Lower lobe of right lung (tissue), 2 donors: Measurements from ENCODE around the gene DIDO1. TPM values are rescaled to one million over a fixed set of nuclear protein-coding genes. Genes with fewer than 3 reads are reported as not detected.
A peak's percentile ranks its signal among the peaks of the same experiment; 100 is the strongest.

Experiments
- ATAC-seq, 2 donors: fragments of 200-7000 bp; cut with Tn5 transposase; one replicate each; pipeline ENCODE4 v1.9.1; 2020 to 2022; ENCODE audit warnings: mild to moderate bottlenecking in 2 of 2, moderate library complexity in 2 of 2
- DNase-seq: peaks from one replicate; pipeline ENCODE4 v3.0.0-alpha.2; 2020
- H3K27ac ChIP-seq: fragments of 200-600 bp; one replicate; pipeline ENCODE4 v1.8.0; 2022
- H3K27me3 ChIP-seq: fragments of 200-600 bp; one replicate; pipeline ENCODE4 v1.8.0; 2022; ENCODE audit warnings: low read depth
- H3K36me3 ChIP-seq: fragments of 200-600 bp; one replicate; pipeline ENCODE4 v1.8.0; 2022; ENCODE audit warnings: mild to moderate bottlenecking
- H3K4me1 ChIP-seq: fragments of 200-600 bp; one replicate; pipeline ENCODE4 v1.8.0; 2022
- H3K4me3 ChIP-seq: fragments of 200-600 bp; one replicate; pipeline ENCODE4 v1.8.0; 2022; ENCODE audit warnings: mild to moderate bottlenecking
- H3K9me3 ChIP-seq: fragments of 200-600 bp; one replicate; pipeline ENCODE4 v1.8.0; 2022
- intact Hi-C: fragments of 100-400 bp; cut with DNase I; formaldehyde crosslinking; loops from one replicate; pipeline ENCODE4 v1.11.0; 2022
- total RNA-seq: library from RNA; stranded (reverse); fragmentation: NEBNext Ultra II Directional; extraction: Animal tissue kit (Norgen Biotek cat#: 25700); gene quantifications from one replicate; pipeline ENCODE4 v1.2.1, GENCODE V29; 2021
- TF ChIP-seq, protein P1 (sequence below): fragments of 200-600 bp; IDR thresholded peaks from one replicate; pipeline ENCODE4 v1.8.0; 2022; ENCODE audit warnings: antibody characterized with exemption, mild to moderate bottlenecking
- donor health status: DM: no; HTN: yes; CAD: no; lungs with severe emphysema.

DIDO1 gene
- total RNA-seq, 1 donor from 2014 or later = 54.6 TPM

DNA sequence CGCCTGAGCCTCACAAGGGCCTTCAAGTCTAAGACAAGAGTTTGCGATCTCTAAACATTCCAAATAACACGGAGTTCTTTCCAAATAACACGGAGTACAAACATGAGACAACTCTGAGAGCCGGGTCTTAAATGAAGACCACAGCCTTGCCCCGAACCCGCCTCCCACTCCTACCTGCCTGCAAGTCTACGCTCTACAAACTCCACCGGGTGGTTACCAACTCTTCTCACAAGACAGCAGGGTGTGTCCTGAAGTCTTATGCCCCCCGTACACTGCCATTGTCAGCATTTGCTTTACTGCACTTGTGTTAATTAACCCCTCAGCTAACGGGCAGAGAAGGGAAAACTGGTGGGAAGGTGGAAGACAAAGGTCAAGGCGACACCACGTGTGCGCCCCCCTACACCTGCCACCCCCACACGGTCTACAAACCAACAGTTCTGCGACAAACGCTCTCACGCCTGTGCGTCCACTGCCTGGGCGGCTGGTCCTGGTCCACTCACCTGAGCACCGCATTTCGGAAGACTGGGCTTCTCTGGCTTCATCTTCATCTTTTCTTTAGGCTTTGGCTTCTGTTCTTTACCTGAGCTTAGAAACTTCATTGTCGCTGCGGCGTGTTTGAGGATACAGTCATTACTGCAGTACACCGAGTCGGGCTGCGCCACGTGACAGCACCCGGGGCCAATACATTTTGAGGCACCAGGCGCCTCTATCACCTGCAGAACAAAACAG is 19.5 kb downstream of the DIDO1 start:
- DNase-seq (peak; percentile 26), ATAC-seq (no peak)
- H3K27ac ChIP-seq = no peak overlapping the region
- no peaks in the 10 kb centered on the region for H3K4me1 ChIP-seq
- peaks cover 100% of the 10 kb centered on the region for H3K36me3 ChIP-seq
- no peaks in the 10 kb centered on the region for H3K9me3 ChIP-seq
- no peaks in the 10 kb centered on the region for H3K27me3 ChIP-seq
- TF ChIP-seq, protein P1, sequence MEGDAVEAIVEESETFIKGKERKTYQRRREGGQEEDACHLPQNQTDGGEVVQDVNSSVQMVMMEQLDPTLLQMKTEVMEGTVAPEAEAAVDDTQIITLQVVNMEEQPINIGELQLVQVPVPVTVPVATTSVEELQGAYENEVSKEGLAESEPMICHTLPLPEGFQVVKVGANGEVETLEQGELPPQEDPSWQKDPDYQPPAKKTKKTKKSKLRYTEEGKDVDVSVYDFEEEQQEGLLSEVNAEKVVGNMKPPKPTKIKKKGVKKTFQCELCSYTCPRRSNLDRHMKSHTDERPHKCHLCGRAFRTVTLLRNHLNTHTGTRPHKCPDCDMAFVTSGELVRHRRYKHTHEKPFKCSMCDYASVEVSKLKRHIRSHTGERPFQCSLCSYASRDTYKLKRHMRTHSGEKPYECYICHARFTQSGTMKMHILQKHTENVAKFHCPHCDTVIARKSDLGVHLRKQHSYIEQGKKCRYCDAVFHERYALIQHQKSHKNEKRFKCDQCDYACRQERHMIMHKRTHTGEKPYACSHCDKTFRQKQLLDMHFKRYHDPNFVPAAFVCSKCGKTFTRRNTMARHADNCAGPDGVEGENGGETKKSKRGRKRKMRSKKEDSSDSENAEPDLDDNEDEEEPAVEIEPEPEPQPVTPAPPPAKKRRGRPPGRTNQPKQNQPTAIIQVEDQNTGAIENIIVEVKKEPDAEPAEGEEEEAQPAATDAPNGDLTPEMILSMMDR = no peak
- no peak overlapping the region for H3K4me3 ChIP-seq
- intact Hi-C loops = no loop called here

DNA sequence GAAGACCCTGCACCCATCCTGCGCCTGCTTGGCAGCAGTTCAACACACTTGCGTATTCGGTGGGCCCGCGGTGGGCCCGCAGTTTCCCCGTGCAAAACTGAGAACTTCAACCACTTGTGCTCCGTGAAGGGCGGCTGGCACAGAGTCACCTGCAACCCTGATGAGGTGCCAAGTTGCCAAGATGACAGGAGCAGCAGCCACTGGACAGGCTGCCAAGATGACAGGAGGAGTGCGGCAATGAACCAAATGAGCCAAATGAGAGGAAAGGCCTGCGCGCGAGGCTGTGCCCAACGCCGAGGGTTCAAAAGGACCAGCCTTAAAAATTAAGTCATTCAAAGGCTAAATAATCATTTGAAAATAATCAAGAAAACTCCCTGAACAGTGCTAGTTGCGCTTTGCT is 20.1 kb downstream of the DIDO1 start:
- Histone ChIP-seq H3K27ac (no peak overlapping the region), H3K4me3 (no peak overlapping the region), H3K27me3 (no peaks in the 10 kb centered on the region), H3K36me3 (peaks cover 100% of the 10 kb centered on the region), H3K4me1 (no peaks in the 10 kb centered on the region), H3K9me3 (no peaks in the 10 kb centered on the region)
- intact Hi-C loops = no loop called here
- peak; percentile 41 for DNase-seq
- ATAC-seq = no peak
- TF ChIP-seq, protein P1 = no peak

DNA sequence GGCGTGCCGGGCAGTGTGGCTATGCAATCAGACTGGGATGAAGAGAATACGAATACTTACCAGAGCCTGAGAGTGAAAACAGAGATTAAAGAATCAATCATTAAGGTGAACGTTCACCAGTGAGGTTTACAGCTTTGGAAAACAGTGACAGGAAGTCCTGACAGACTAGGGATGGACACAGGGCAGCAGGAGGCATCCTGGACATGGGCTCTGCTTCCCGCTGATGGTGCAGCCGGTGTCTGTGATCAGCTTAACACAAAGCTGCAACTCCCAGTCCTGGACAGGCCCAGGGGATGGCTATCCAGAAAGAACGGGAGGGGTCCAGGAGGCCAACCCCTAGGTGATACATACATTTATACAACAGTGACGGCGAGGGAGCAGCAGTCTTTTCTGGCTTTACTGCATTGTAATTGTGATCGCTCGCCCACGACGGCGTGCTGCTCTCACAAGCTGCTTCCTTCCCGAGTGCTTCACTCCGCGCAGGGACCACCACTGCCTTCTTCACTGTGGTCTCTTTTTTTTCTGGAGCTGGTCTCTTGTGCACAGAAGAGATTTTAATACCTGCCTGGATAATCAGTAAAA is 20.7 kb downstream of the DIDO1 start:
- intact Hi-C loops = no loop called here
- TF ChIP-seq, protein P1 = no peak
- H3K4me3 ChIP-seq = no peak overlapping the region
- no peak overlapping the region for H3K27ac ChIP-seq
- no peaks in the 10 kb centered on the region for H3K27me3 ChIP-seq
- peaks cover under 1% of the 10 kb centered on the region for H3K4me1 ChIP-seq
- DNase-seq (peak; percentile 27), ATAC-seq (no peak)
- H3K36me3 ChIP-seq = peaks cover 99% of the 10 kb centered on the region
- no peaks in the 10 kb centered on the region for H3K9me3 ChIP-seq

DNA sequence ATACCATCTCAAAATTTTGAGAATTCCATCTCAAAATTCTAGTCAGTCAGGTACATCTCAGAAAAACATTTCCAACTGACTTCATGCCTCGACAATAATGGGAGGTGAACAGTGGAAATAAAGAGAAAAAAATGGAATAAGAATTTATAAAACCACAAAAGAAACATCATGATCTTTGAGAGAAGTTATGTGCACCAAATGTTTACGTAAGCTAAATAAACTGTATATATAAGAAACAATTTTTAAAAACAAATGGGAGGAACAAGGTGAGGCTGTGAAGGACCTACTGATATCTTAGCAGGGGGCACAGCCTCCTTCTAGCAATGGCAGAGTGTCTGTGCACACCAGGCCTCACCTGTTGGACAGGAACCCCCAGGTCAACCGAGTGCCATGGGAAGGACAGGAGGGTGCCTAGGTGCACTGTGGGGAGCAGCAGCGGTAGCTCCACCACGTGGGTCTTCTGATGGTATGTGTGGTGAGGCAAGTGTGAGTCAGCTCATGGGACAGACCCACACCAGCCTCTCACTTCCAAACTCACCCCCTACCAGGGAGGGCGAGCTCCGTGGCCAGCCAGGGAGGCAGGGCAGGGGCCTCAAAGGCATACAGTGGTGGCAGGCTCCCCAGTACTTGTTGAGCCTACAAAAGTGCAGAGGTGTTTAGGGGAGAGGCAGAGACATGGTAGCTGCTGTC is 23.2 kb downstream of the DIDO1 start:
- TF ChIP-seq, protein P1 = no peak
- H3K4me3 ChIP-seq = no peak overlapping the region
- H3K27ac ChIP-seq = no peak overlapping the region
- no peaks in the 10 kb centered on the region for H3K27me3 ChIP-seq
- ATAC-seq (no peak), DNase-seq (peak; percentile 2)
- H3K36me3 ChIP-seq = peaks cover 74% of the 10 kb centered on the region
- H3K9me3 ChIP-seq = no peaks in the 10 kb centered on the region
- H3K4me1 ChIP-seq = peaks cover 19% of the 10 kb centered on the region
- intact Hi-C loops = no loop called here

DNA sequence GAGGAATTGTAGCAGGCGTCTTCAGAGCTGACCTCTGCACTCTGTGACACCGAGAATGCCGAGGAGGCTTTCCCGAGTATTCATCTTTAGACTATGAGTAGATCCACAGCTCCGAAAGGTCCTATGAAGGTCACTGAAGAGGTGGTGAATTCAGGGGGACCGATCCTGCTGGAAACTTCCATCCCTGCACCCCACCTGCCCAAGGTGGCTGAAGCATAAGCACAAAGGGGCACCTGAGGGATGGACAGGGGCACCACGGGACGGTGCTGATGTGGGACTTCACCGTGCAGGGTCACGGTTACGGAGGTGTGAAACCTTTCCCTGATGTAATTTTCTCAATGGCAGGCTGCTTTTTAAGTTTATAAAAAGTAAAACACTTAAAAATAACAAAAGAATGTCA is 24.4 kb downstream of the DIDO1 start:
- Histone ChIP-seq H3K4me1 (peaks cover 19% of the 10 kb centered on the region), H3K27ac (no peak overlapping the region), H3K4me3 (no peak overlapping the region), H3K9me3 (no peaks in the 10 kb centered on the region), H3K36me3 (peaks cover 63% of the 10 kb centered on the region), H3K27me3 (no peaks in the 10 kb centered on the region)
- DNase-seq (no peak), ATAC-seq (no peak)
- TF ChIP-seq, protein P1 = no peak
- intact Hi-C loops = no loop called here
